ENCODE results near the gene GET3. TPM values are rescaled to one million over a fixed set of nuclear protein-coding genes. Genes with fewer than 3 reads are reported as not detected.

Gene GET3
- total RNA-seq, 1 experiment from 2014 or later, result 53.8 TPM

GRCh38 chr19:12784871-12785430 lies 47.7 kb downstream of the GET3 start:
- DNase-seq, result peak; percentile 3
- no peak for TF ChIP-seq CTCF (IDR thresholded peaks at IDR 0.05; ENCODE audit: unreplicated experiment)
- CTCF ChIA-PET, result no interaction called here
- no peaks in the 10 kb centered on the region for H3K27me3 Mint-ChIP-seq (ENCODE audit: unreplicated experiment)
- BruUV-seq (replicated peaks), result no TSS peak
- no peak overlapping the region for H3K4me3 Mint-ChIP-seq (ENCODE audit: low read depth, unreplicated experiment)
- peaks cover 26% of the 10 kb centered on the region for H3K36me3 Mint-ChIP-seq (ENCODE audit: insufficient read depth, unreplicated experiment)
- H3K4me1 Mint-ChIP-seq (ENCODE audit: low read depth, unreplicated experiment), result peaks cover 14% of the 10 kb centered on the region
- H3K9me3 Mint-ChIP-seq (ENCODE audit: low read depth, unreplicated experiment), result no peaks in the 10 kb centered on the region
- intact Hi-C loops (cut with micrococcal nuclease; ENCODE audit: unreplicated experiment), result no loop called here
- H3K27ac Mint-ChIP-seq (ENCODE audit: unreplicated experiment), result no peak overlapping the region

- peak overlapping the region; percentile 36 for H3K4me3 Mint-ChIP-seq (ENCODE audit: low read depth, unreplicated experiment)
- no peak for TF ChIP-seq CTCF (IDR thresholded peaks at IDR 0.05; ENCODE audit: unreplicated experiment)
- no peak for DNase-seq
- H3K27ac Mint-ChIP-seq (ENCODE audit: unreplicated experiment), result no peak overlapping the region
- CTCF ChIA-PET, result no interaction called here
- no peaks in the 10 kb centered on the region for H3K27me3 Mint-ChIP-seq (ENCODE audit: unreplicated experiment)
- intact Hi-C loops (cut with micrococcal nuclease; ENCODE audit: unreplicated experiment), result no loop called here
- no TSS peak for BruUV-seq (replicated peaks)
- H3K9me3 Mint-ChIP-seq (ENCODE audit: low read depth, unreplicated experiment), result no peaks in the 10 kb centered on the region
- peaks cover 32% of the 10 kb centered on the region for H3K36me3 Mint-ChIP-seq (ENCODE audit: insufficient read depth, unreplicated experiment)
- peaks cover 17% of the 10 kb centered on the region for H3K4me1 Mint-ChIP-seq (ENCODE audit: low read depth, unreplicated experiment)
These were observed 48.2 kb downstream of the GET3 start for GRCh38 chr19:12785431-12786031.

GRCh38 chr19:12786141-12786870 lies 49.0 kb downstream of the GET3 start:
- Mint-ChIP-seq H3K27ac (ENCODE audit: unreplicated experiment) (peak overlapping the region; percentile 17), H3K4me3 (ENCODE audit: low read depth, unreplicated experiment) (peak overlapping the region; percentile 36), H3K36me3 (ENCODE audit: insufficient read depth, unreplicated experiment) (peaks cover 40% of the 10 kb centered on the region), H3K4me1 (ENCODE audit: low read depth, unreplicated experiment) (peaks cover 24% of the 10 kb centered on the region), H3K9me3 (ENCODE audit: low read depth, unreplicated experiment) (no peaks in the 10 kb centered on the region), H3K27me3 (ENCODE audit: unreplicated experiment) (no peaks in the 10 kb centered on the region)
- intact Hi-C loops (cut with micrococcal nuclease; ENCODE audit: unreplicated experiment), result no loop called here
- peak; percentile 86 for DNase-seq
- TF ChIP-seq CTCF (IDR thresholded peaks at IDR 0.05; ENCODE audit: unreplicated experiment), result no peak
- BruUV-seq (replicated peaks), result no TSS peak
- CTCF ChIA-PET, result no interaction called here

GRCh38 chr19:12786952-12787351 lies 49.7 kb downstream of the GET3 start:
- no peak for DNase-seq
- intact Hi-C loops (cut with micrococcal nuclease; ENCODE audit: unreplicated experiment), result no loop called here
- H3K36me3 Mint-ChIP-seq (ENCODE audit: insufficient read depth, unreplicated experiment), result peaks cover 46% of the 10 kb centered on the region
- no peak for TF ChIP-seq CTCF (IDR thresholded peaks at IDR 0.05; ENCODE audit: unreplicated experiment)
- H3K27me3 Mint-ChIP-seq (ENCODE audit: unreplicated experiment), result no peaks in the 10 kb centered on the region
- no peaks in the 10 kb centered on the region for H3K9me3 Mint-ChIP-seq (ENCODE audit: low read depth, unreplicated experiment)
- BruUV-seq (replicated peaks), result no TSS peak
- H3K4me1 Mint-ChIP-seq (ENCODE audit: low read depth, unreplicated experiment), result peaks cover 24% of the 10 kb centered on the region
- CTCF ChIA-PET, result no interaction called here
- peak overlapping the region; percentile 17 for H3K27ac Mint-ChIP-seq (ENCODE audit: unreplicated experiment)
- peak overlapping the region; percentile 36 for H3K4me3 Mint-ChIP-seq (ENCODE audit: low read depth, unreplicated experiment)
